ENCODE results near the gene TMEM167B. TPM values are rescaled to one million over a fixed set of nuclear protein-coding genes. Genes with fewer than 3 reads are reported as not detected.
"Not testable (repeated sequence)": the region's sequence is repeated elsewhere in the genome, so short reads cannot be mapped to it uniquely, and the experiment has no call there.

The TMEM167B gene
- total RNA-seq, 1 donor from 2014 or later = 26.2 TPM

DNA sequence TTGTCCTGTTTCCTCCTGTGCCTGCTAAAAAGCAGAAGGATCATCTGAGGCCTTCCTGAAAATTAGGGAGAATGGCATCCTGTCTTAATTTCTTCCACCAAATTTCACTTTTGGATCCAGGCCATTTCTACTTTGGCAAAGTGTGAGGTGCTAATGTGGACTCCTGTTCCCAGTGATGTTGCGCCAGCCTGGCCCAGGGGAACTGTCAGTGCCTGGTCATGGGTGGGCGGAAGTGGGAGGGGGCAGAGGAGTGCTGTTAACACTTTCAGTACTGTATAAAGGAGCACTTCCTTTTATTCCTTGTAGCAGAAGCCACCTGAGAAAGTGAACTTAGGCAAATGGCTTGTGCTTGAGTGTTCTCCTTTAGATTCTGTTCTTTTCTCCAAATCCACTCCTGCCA is 43.3 kb downstream of the TMEM167B start:
- Mint-ChIP-seq H3K4me1 (ENCODE audit: low read depth) (peaks cover 22% of the 10 kb centered on the region), H3K9me3 (no peaks in the 10 kb centered on the region), H3K27me3 (ENCODE audit: insufficient read depth) (no peaks in the 10 kb centered on the region), H3K36me3 (ENCODE audit: low read depth) (no peaks in the 10 kb centered on the region), H3K27ac (no peak overlapping the region), H3K4me3 (no peak overlapping the region)
- DNase-seq (ENCODE audit: low spot score) = no peak
- intact Hi-C loops (cut with micrococcal nuclease) = no loop called here

DNA sequence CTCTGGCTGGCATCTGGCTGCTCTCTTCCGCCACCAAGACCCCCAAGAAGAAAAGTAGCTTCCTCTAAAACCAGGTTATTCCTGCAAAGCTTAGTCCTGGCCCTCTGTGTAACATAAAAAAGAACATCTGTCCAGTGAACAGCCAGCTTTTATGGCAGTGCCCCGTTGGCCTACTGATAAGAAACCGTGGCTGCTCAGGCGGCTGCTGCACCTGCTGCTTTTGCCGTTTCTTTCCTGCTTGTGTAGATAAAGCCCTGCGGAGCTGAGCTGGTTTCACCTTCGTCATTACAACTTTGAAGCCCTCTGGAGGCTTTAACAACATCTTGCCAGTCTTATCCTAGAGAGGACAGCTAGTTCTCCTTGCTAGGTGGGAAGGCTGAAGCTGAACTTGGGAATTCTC is 43.9 kb downstream of the TMEM167B start:
- DNase-seq (ENCODE audit: low spot score) = no peak
- Mint-ChIP-seq H3K9me3 (no peaks in the 10 kb centered on the region), H3K36me3 (ENCODE audit: low read depth) (no peaks in the 10 kb centered on the region), H3K27ac (no peak overlapping the region), H3K4me3 (no peak overlapping the region), H3K27me3 (ENCODE audit: insufficient read depth) (no peaks in the 10 kb centered on the region), H3K4me1 (ENCODE audit: low read depth) (peaks cover 22% of the 10 kb centered on the region)
- intact Hi-C loops (cut with micrococcal nuclease) = no loop called here

DNA sequence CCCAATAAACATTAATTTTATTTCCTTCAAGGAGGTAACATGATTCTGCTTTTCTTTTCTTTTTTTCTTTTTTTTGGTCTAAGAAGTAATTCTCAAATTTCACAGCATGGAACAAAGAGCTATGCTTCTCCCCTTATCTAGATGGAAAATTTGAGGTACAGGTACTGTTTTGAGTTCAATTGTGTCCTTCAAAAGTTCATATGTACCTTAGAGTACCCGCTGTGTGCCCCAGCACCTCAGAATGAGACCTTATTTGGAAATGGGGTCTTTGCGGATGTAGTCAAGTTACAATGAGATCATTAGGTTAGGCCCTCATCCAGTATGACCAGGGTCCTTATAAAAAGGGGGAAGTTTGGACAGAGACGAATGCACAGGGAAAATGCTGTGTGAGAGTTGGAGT is 45.4 kb downstream of the TMEM167B start:
- H3K27me3 Mint-ChIP-seq (ENCODE audit: insufficient read depth) = no peaks in the 10 kb centered on the region
- intact Hi-C loops (cut with micrococcal nuclease) = no loop called here
- H3K36me3 Mint-ChIP-seq (ENCODE audit: low read depth) = no peaks in the 10 kb centered on the region
- H3K4me3 Mint-ChIP-seq = no peak overlapping the region
- H3K9me3 Mint-ChIP-seq = no peaks in the 10 kb centered on the region
- H3K27ac Mint-ChIP-seq = no peak overlapping the region
- peaks cover 22% of the 10 kb centered on the region for H3K4me1 Mint-ChIP-seq (ENCODE audit: low read depth)
- DNase-seq (ENCODE audit: low spot score) = no peak

DNA sequence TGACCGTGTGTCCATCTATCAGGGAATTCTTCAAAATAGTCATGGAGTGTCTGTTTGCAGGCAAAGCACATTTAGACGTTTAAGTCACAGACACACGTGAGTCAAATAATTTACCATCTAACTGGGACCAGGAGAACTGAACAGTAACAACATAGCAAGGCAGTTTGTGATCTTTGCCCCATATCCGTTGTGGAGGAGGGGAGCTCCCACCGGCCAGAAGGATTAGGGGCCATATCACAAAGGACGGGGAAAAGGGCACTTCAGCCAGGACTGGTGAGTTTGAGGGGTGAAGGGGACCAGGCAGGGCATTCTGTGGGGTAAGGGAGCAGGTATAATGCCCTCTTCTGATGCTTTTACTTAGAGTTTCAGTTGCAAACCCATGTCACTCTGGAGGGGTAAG is 46.2 kb downstream of the TMEM167B start:
- H3K36me3 Mint-ChIP-seq (ENCODE audit: low read depth) = no peaks in the 10 kb centered on the region
- no peak overlapping the region for H3K4me3 Mint-ChIP-seq
- H3K27me3 Mint-ChIP-seq (ENCODE audit: insufficient read depth) = no peaks in the 10 kb centered on the region
- intact Hi-C loops (cut with micrococcal nuclease) = no loop called here
- H3K9me3 Mint-ChIP-seq = no peaks in the 10 kb centered on the region
- H3K27ac Mint-ChIP-seq = no peak overlapping the region
- no peak for DNase-seq (ENCODE audit: low spot score)
- H3K4me1 Mint-ChIP-seq (ENCODE audit: low read depth) = peaks cover 22% of the 10 kb centered on the region

DNA sequence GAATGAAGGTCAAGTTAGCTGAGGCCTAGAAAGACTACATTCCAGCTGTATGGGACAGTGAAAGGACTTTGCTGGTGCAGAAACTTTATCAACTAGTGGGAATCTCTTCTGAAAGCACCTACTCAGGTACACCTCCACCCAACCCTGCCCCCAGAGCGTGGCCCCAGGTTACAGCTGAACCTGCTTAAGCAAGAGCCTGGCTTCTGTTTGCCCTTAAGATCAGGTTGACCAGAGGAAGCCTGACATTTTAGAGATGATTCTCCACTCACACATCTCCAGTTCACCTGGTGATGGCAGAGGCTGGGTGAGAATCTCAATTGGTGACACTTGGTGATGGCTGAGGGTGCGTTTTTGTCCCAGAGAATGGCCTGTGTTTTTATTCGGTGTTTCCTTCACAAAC is 47.4 kb downstream of the TMEM167B start:
- no peak for DNase-seq (ENCODE audit: low spot score)
- Mint-ChIP-seq H3K27ac (no peak overlapping the region), H3K4me3 (no peak overlapping the region), H3K9me3 (no peaks in the 10 kb centered on the region), H3K4me1 (ENCODE audit: low read depth) (peaks cover 22% of the 10 kb centered on the region), H3K36me3 (ENCODE audit: low read depth) (no peaks in the 10 kb centered on the region), H3K27me3 (ENCODE audit: insufficient read depth) (no peaks in the 10 kb centered on the region)
- intact Hi-C loops (cut with micrococcal nuclease) = no loop called here

DNA sequence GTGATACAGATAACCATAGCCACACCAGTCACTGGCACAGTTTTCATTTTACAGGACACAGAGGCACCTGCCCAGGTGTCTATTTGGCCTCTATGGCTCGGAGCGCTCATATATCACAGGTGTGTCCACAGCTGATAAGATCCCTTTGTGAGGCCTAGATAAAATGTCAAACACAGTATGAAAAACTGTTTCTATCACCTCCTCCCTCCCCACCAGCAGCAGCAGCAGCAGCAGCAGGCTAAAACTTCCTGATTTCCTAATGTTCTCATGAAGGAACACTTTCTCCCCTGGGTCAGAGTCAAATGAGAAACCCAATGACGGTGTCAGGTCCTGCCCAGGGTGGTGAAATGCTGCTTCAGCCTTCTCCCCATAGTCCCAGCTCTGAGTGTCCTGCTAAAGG is 47.8 kb downstream of the TMEM167B start:
- H3K27ac Mint-ChIP-seq = no peak overlapping the region
- no peaks in the 10 kb centered on the region for H3K27me3 Mint-ChIP-seq (ENCODE audit: insufficient read depth)
- intact Hi-C loops (cut with micrococcal nuclease) = no loop called here
- H3K4me1 Mint-ChIP-seq (ENCODE audit: low read depth) = peaks cover 21% of the 10 kb centered on the region
- no peak for DNase-seq (ENCODE audit: low spot score)
- H3K9me3 Mint-ChIP-seq = no peaks in the 10 kb centered on the region
- H3K4me3 Mint-ChIP-seq = no peak overlapping the region
- no peaks in the 10 kb centered on the region for H3K36me3 Mint-ChIP-seq (ENCODE audit: low read depth)

DNA sequence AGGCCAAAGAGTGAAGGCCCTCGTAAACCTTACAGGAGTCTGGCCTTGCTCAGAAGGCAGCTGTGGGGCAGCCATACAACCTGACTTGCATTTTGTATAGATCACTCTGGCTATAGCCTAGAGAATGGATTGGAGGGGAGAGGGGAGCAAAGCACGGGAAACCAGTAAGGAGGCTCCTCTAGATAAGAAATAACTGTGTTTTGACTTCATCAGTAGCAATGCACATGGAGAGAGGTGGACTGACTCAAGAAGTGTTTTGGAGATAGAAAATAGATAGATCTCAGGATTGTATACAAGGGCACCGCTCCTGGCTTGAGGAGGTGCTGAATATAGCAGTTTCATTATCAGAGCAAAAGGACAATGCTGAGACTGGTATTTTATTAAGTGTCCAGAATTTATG is 49.8 kb downstream of the TMEM167B start:
- Mint-ChIP-seq H3K4me1 (ENCODE audit: low read depth) (peaks cover 6% of the 10 kb centered on the region), H3K36me3 (ENCODE audit: low read depth) (no peaks in the 10 kb centered on the region), H3K27me3 (ENCODE audit: insufficient read depth) (no peaks in the 10 kb centered on the region), H3K27ac (no peak overlapping the region), H3K9me3 (no peaks in the 10 kb centered on the region), H3K4me3 (no peak overlapping the region)
- intact Hi-C loops (cut with micrococcal nuclease) = no loop called here
- no peak for DNase-seq (ENCODE audit: low spot score)

DNA sequence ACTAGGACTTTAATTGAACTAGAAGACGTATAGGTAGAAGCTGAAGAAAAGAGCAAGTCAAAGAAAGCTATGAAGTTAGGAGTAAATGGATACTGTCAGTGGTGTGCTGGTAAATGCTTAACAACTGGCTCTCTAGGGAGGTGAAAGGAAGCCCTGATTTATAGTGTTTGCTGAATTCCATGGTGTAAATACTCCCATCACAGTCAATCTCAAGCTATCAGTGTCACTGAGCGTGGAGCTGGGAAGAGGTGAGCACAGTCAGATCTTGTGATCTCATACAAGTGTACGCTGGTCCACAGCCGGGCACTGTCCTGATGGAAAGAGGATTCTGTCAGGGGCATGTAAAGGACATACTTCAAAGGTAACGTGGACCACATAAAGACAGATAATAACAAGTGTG is 51.7 kb downstream of the TMEM167B start:
- intact Hi-C loops (cut with micrococcal nuclease) = no loop called here
- DNase-seq (ENCODE audit: low spot score) = no peak
- Mint-ChIP-seq H3K4me3 (no peak overlapping the region), H3K36me3 (ENCODE audit: low read depth) (no peaks in the 10 kb centered on the region), H3K27ac (no peak overlapping the region), H3K27me3 (ENCODE audit: insufficient read depth) (peaks cover 2% of the 10 kb centered on the region), H3K9me3 (no peaks in the 10 kb centered on the region), H3K4me1 (ENCODE audit: low read depth) (no peaks in the 10 kb centered on the region)

DNA sequence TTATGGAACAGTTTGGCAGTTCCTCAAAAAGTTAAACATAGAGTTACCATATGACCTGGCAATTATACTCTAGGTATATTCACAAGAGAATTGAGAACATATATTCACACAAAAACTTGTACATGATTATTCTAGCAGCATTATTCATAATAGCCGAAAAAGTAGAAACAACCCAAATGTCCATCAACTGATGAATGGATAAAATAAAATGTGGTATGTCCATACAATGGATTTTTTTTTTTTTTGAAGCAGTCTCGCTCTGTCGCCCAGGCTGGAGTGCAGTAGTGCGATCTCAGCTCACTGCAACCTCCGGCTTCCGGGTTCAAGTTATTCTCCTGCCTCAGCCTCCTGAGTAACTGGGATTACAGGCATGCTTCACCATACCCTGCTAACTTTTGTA is 52.2 kb downstream of the TMEM167B start:
- H3K9me3 Mint-ChIP-seq; intact Hi-C loops (cut with micrococcal nuclease); H3K4me1 Mint-ChIP-seq (ENCODE audit: low read depth); H3K27me3 Mint-ChIP-seq (ENCODE audit: insufficient read depth); H3K27ac Mint-ChIP-seq; H3K36me3 Mint-ChIP-seq (ENCODE audit: low read depth); H3K4me3 Mint-ChIP-seq; DNase-seq (ENCODE audit: low spot score): not testable (repeated sequence)

Other genes starting within 250 kb of the TMEM167B start
- gene AKNAD1, start 233.7 kb upstream of the TMEM167B start, total RNA-seq = not detected in 2 replicates
- gene GPSM2, start 213.8 kb upstream of the TMEM167B start, total RNA-seq = 8.4 and 9.5 TPM in 2 replicates
- 23.1 and 23.4 TPM in 2 replicates for gene CLCC1, start 127.3 kb upstream of the TMEM167B start, total RNA-seq
- gene WDR47, start 48.7 kb upstream of the TMEM167B start, total RNA-seq = 11.5 and 14.4 TPM in 2 replicates
- 28.8 and 32.6 TPM in 2 replicates for gene TAF13, start 14.8 kb upstream of the TMEM167B start, total RNA-seq
- gene ELAPOR1, start 23.4 kb downstream of the TMEM167B start, total RNA-seq = 32.7 and 38.5 TPM in 2 replicates
- gene SARS1, start 123.2 kb downstream of the TMEM167B start, total RNA-seq = 147 and 154 TPM in 2 replicates
- 4.1 and 4.9 TPM in 2 replicates for gene CELSR2, start 158.8 kb downstream of the TMEM167B start, total RNA-seq
- 3.6 and 5.5 TPM in 2 replicates for gene PSRC1, start 192.4 kb downstream of the TMEM167B start, total RNA-seq
- not detected in 2 replicates for gene MYBPHL, start 216.2 kb downstream of the TMEM167B start, total RNA-seq

Measured in activated T-helper 1 cell treated with anti-CD3 and anti-CD28 coated beads, Interleukin-12 subunit alpha, Interleukin-12 subunit beta, Interleukin-2, Interleukin-4 antibody, amounts not matched to agents 30 ng/mL and 10 ng/mL and 1 ng/mL, durations not matched to agents 14 hours and 24 hours and 36 hours (primary cell).